GM13977 (cell line): ENCODE measurements around the gene ELANE.

Experiments
- DNase-seq: peaks from one replicate; pipeline ENCODE4 v3.0.0; 2012; ENCODE audit warnings: low spot score
- CTCF ChIP-seq: IDR thresholded peaks from 2 replicates; pipeline ENCODE4 v1.5.1; 2012; ENCODE audit warnings: mild to moderate bottlenecking, control low read depth; ENCODE audit not compliant: insufficient read depth; ENCODE audit errors: extremely low read depth, missing control alignments
- in situ Hi-C: fragments of 300-500 bp; cut with MboI; formaldehyde crosslinking; loops from one replicate; pipeline ENCODE4 v1.12.0; 2022; ENCODE audit warnings: low sequenced_read_pairs, low pct_unique_long_range_greater_than_20kb, mixed read lengths, inconsistent platforms; ENCODE audit not compliant: unreplicated experiment

ELANE gene

GRCh38 chr19:811506-812048 lies 40.5 kb upstream of the ELANE start:
- DNase-seq: peak; percentile 43
- TF ChIP-seq CTCF: no peak
- in situ Hi-C loops: no loop called here

DNA sequence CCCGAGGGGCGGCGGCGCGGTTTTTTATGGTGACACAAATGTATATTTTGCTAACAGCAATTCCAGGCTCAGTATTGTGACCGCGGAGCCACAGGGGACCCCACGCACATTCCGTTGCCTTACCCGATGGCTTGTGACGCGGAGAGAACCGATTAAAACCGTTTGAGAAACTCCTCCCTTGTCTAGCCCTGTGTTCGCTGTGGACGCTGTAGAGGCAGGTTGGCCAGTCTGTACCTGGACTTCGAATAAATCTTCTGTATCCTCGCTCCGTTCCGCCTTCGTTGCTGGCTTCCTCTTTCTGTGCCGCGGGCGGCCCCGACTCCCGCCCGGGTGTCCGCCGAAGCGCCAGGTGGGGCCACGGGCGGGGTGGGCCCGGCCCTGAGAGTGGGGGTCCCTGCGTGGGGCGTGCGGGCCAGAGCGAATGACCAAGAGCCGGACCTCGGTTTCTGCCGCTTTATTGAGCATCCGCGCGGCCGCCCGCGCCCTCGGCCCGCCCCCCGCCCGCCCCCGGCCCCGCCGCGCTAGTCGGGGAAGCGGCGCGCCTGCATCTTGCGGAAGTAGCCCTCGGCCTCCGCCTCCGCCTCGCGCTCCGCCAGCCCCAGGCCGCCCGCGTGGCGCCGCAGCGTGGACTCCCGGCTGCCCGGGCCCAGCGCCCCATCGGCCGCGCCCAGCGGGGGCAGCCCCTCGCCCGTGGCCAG lies 39.9 kb upstream of the ELANE start:
- in situ Hi-C loops: no loop called here
- no peak for TF ChIP-seq CTCF
- DNase-seq: peak; percentile 57

DNA sequence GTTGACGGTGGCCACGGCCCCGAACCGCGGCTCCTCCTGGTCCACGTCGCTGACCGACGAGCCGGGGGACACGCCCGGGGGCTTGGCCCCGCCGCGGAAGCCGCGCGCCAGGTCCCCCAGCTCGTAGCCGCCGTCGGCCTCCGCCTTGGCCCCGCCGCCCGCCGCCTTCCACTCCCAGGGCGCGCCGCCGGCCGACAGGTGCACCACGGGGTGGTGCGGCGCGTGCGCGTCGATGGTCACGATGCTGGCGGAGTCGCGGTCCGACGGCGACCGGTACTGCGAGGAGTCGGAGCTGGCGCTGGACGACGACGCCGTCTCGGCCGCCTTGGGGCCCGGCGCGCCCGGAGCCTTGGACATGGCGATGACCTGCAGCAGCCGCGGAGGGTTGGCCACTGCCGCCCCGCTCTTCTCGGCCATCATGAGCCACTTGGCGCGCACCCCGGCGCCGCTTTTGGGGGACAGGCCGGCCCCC lies 39.3 kb upstream of the ELANE start:
- no peak for TF ChIP-seq CTCF
- in situ Hi-C loops: no loop called here
- peak; percentile 38 for DNase-seq

GRCh38 chr19:813219-814151 lies 38.6 kb upstream of the ELANE start:
- in situ Hi-C loops: no loop called here
- peak; percentile 54 for DNase-seq
- no peak for TF ChIP-seq CTCF

- no peak for TF ChIP-seq CTCF
- in situ Hi-C loops: no loop called here
- DNase-seq: peak; percentile 46
These were observed 37.7 kb upstream of the ELANE start for GRCh38 chr19:814152-815078.
